Retina (tissue), 1 donor: ENCODE results near the gene KRTAP4-16.
"Not testable (repeated sequence)": the region's sequence is repeated elsewhere in the genome, so short reads cannot be mapped to it uniquely, and the experiment has no call there.

Experiments
- DNase-seq: peaks from one replicate; pipeline ENCODE4 v3.0.0-alpha.2; 2016

Gene KRTAP4-16

GRCh38 chr17:41101586-41102259 is at the start of gene KRTAP4-16:
Gene KRTAP4-16, minus strand, starts transcription at chr17:41102209. Its CDS starts 0 bp downstream, at chr17:41102209.
- DNase-seq: peak; percentile 12

- no peak for DNase-seq
These were observed 49.5 kb upstream of the KRTAP4-16 start for GRCh38 chr17:41151525-41151924.

- no peak for DNase-seq
These were observed 48.0 kb upstream of the KRTAP4-16 start for GRCh38 chr17:41150026-41150425.

- no peak for DNase-seq
These were observed 47.6 kb upstream of the KRTAP4-16 start, which contains the start of gene KRTAP4-5 for GRCh38 chr17:41149652-41149985. Gene KRTAP4-5, minus strand, starts transcription at chr17:41149825. Its CDS starts 58 bp downstream, at chr17:41149767.

- peak; percentile 18 for DNase-seq
These were observed 47.1 kb upstream of the KRTAP4-16 start for GRCh38 chr17:41148971-41149651.

- DNase-seq: no peak
These were observed 45.7 kb upstream of the KRTAP4-16 start for GRCh38 chr17:41147531-41148204.

GRCh38 chr17:41145261-41145660 is 43.3 kb upstream of the KRTAP4-16 start:
- DNase-seq: no peak

- DNase-seq: no peak
These were observed 42.8 kb upstream of the KRTAP4-16 start for GRCh38 chr17:41144846-41145245.

GRCh38 chr17:41141361-41141760 is 39.4 kb upstream of the KRTAP4-16 start:
- DNase-seq: no peak

- DNase-seq: no peak
These were observed 38.5 kb upstream of the KRTAP4-16 start, which contains the start of gene KRTAP4-6 for GRCh38 chr17:41140360-41141131. Gene KRTAP4-6, minus strand, starts transcription at chr17:41140544. Its CDS starts 57 bp downstream, at chr17:41140487.

- not testable (repeated sequence) for DNase-seq
These were observed 37.9 kb upstream of the KRTAP4-16 start for GRCh38 chr17:41139865-41140264.

- DNase-seq: no peak
These were observed 32.1 kb upstream of the KRTAP4-16 start for GRCh38 chr17:41133880-41134735.

GRCh38 chr17:41131979-41132378 is 30.0 kb upstream of the KRTAP4-16 start:
- DNase-seq: no peak

- no peak for DNase-seq
These were observed 25.4 kb upstream of the KRTAP4-16 start for GRCh38 chr17:41127371-41127770.

GRCh38 chr17:41126412-41126811 is 24.4 kb upstream of the KRTAP4-16 start:
- no peak for DNase-seq

GRCh38 chr17:41125064-41125463 is 23.1 kb upstream of the KRTAP4-16 start:
- no peak for DNase-seq

- DNase-seq: not testable (repeated sequence)
These were observed 22.0 kb upstream of the KRTAP4-16 start, which contains the start of gene KRTAP4-12 for GRCh38 chr17:41123991-41124371. Gene KRTAP4-12, minus strand, starts transcription at chr17:41124182. Its CDS starts 60 bp downstream, at chr17:41124122.

- not testable (repeated sequence) for DNase-seq
These were observed 21.4 kb upstream of the KRTAP4-16 start for GRCh38 chr17:41123292-41123990.

GRCh38 chr17:41121742-41122141 is 19.7 kb upstream of the KRTAP4-16 start:
- no peak for DNase-seq

- DNase-seq: not testable (repeated sequence)
These were observed 18.0 kb upstream of the KRTAP4-16 start for GRCh38 chr17:41119696-41120690.
